HG02571 (cell line): ENCODE results near the gene LRRC26.

Experiments used
- ATAC-seq: cut with Tn5 transposase; IDR thresholded peaks from one replicate; pipeline ENCODE4 v1.9.1; 2021; ENCODE audit warnings: mild to moderate bottlenecking, moderate library complexity; ENCODE audit not compliant: unreplicated experiment

The LRRC26 gene

GRCh38 chr9:137184881-137185660 lies 15.2 kb upstream of the LRRC26 start:
- ATAC-seq, result no peak

GRCh38 chr9:137183980-137184595 lies 14.2 kb upstream of the LRRC26 start:
- ATAC-seq, result no peak

- no peak for ATAC-seq
These were observed 13.0 kb upstream of the LRRC26 start for GRCh38 chr9:137182836-137183235.

GRCh38 chr9:137181680-137182079 lies 11.8 kb upstream of the LRRC26 start:
- ATAC-seq, result no peak

GRCh38 chr9:137180491-137180890 lies 10.6 kb upstream of the LRRC26 start:
- ATAC-seq, result no peak

- no peak for ATAC-seq
These were observed 9.9 kb upstream of the LRRC26 start for GRCh38 chr9:137179761-137180160.

GRCh38 chr9:137178939-137179630 lies 9.2 kb upstream of the LRRC26 start:
- no peak for ATAC-seq

GRCh38 chr9:137178201-137178938 lies 8.5 kb upstream of the LRRC26 start:
- no peak for ATAC-seq

- no peak for ATAC-seq
These were observed 6.7 kb upstream of the LRRC26 start for GRCh38 chr9:137176302-137177182.

GRCh38 chr9:137175345-137175961 lies 5.6 kb upstream of the LRRC26 start:
- ATAC-seq, result no peak

GRCh38 chr9:137174722-137175293 lies 5.0 kb upstream of the LRRC26 start:
- no peak for ATAC-seq

GRCh38 chr9:137173796-137174664 lies 4.2 kb upstream of the LRRC26 start:
- ATAC-seq, result no peak

- no peak for ATAC-seq
These were observed 3.3 kb upstream of the LRRC26 start for GRCh38 chr9:137172901-137173795.

- ATAC-seq, result no peak
These were observed 1.5 kb upstream of the LRRC26 start for GRCh38 chr9:137171149-137171900.

GRCh38 chr9:137170486-137171148 lies 766 bp upstream of the LRRC26 start:
- no peak for ATAC-seq
